Activated CD4-positive, alpha-beta T cell treated with anti-CD3 and anti-CD28 coated beads, Interleukin-2, Interleukin-6, amounts not matched to agents 100 ng/mL and 50 ng/mL, durations not matched to agents 16 hours and 8 hours (primary cell): ENCODE data around the gene ERCC4.

Experiments used
- DNase-seq: peaks from one replicate; pipeline ENCODE4 v3.0.0-alpha.2; 2020

ERCC4 gene

DNA sequence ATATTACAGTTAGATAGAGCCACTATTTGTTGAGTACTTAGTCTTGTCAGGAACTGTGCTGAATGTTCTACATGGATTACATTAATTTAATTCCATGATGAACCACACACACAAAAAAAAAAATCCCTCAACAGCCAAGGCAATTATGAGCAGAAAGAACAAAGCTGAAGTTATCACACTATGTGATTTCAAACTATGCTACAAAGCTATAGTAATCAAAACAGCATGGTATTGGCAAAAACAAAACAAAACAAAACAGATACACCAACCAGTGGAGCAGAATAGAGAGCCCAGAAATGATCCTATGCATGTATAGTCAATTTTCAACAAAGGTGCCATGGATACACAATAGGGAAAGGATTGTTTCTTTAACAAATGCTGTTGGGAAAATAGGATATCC lies 8.1 kb upstream of the ERCC4 start:
- DNase-seq = no peak

GRCh38 chr16:13912891-13913290 lies 7.1 kb upstream of the ERCC4 start:
- DNase-seq = no peak

DNA sequence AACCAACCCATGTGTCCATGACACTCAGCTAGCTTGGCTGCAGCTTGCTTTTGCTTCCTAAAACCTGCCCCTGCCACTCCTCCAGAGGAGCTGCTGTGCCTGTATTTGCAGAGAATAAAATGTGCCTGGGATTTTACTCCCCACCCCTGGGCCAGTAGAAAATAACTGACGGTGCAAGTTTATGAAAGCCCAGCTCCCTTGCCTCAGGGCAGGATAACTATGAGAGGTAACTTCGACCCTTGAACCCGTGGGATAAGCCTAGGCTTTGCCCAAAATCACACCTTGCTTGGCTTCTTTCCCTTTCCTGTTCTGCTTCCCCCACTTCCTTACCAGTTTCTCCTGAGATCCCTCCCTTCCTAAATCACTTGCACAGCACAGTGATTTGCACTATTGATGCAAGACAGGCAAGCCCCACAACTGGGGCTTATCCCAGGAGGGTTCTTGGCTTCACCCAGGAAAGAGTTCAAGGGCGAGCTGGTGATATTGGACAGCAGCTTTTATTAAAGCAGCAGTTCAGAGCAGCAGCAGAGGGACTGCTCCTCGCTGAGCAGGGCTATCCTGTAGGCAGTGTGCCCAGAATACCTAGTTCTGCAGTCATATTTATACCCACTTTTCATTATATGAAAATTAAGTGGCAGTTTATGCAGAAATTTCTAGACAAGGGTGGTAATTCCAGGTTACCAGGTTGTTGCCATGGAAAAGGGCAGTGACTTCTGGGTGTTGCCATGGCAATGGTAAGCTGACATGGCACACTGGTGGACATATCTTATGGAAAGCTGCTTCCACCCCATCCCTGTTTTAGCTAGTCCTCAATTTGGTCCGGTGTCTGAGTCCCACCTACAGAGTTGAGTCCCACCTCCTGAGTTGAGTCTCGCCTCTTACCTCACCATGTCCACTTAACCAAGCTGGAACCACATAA lies 6.3 kb upstream of the ERCC4 start:
- DNase-seq = no peak

DNA sequence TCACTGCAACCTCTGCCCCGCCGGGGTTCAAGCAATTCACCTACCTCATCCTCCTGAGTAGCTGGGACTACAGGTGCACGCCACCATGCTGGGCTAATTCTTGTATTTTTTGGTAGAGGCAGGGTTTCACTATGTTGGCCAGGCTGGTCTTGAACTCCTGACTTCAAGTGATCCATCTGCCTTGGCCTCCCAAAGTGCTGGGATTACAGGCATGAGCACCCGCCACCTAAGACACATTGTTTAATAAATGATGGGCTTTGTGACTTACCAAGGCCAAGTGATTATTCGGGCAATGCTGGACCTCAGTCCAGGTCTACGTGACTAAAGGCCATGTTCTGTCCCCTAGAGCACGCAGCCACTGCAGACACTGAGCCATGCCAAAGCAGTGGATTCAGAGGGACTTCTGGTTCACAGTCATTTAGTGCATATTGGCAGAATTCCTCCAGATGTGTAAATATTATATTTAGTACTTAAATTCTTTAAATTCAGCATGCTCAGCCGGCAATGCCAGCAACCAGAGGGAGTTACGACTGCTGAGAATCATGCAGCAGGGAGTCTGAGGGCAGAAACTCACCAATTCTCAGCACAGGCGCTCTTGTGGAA lies 4.8 kb upstream of the ERCC4 start:
- DNase-seq = no peak

DNA sequence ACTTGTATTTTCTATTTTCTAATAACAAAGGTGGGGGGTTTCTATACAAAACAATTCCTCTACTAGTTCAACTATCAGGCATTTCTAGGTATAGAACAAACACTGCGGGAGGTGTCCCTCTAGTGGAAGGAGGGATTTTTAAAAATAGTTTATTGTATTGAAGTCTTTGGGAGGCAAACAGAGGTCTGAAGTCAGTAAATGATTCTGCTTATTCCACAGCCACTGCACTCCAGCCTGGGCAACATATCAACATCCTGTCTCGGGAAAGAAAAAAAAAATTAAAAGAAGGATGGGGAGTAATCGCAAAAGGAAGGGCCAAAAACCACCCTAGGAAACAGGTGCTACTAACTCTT lies 648 bp upstream of the ERCC4 start:
- peak; percentile 42 for DNase-seq

GRCh38 chr16:13920510-13920818 lies 510 bp downstream of the ERCC4 start:
- DNase-seq = no peak

DNA sequence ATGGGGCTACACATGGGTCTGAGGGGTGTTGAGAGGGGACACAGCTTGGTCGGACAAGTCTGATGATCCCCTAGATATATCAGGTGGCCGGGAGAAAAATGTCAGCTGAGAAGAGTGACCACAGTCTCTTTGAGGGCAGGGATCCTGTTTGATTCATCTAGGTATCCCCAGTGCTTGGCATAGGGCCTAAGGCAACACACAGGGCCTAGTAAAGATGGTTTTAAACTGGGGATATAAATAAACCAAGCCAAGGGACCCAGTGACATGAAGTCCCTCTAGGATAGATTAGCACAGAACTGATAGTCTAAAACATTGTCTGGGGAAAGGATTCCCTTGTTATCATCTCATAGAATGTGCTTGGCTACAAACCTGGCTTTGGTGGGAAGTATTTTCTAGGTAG lies 1.4 kb downstream of the ERCC4 start:
- DNase-seq = no peak

DNA sequence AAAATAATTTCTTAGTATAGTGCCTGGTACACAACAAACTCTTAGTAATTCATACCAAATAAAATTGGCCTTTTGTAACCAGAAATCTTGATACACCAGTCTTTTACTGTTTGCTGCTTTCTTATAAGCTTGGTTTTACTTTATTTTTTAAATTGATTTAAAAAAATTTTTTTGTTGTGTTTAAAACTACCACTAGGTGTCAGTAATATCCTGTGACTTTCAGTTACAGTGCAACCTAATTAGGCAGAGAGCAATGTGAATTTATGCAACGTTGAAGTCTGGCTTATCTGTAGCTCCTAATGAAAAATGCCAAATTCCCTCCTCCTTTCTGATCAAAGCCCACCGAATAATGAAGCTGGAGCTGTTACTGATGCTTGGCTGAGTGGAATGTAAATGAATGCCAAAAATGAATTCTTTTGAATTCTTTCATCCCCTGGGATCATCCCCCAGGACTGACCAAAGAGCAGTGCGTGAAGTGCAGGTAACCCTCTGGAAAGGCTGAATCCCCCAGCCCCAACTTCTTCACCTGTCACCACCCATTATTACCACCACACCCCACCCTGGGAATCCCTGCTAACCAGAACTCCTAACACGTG lies 3.8 kb downstream of the ERCC4 start:
- peak; percentile 46 for DNase-seq

DNA sequence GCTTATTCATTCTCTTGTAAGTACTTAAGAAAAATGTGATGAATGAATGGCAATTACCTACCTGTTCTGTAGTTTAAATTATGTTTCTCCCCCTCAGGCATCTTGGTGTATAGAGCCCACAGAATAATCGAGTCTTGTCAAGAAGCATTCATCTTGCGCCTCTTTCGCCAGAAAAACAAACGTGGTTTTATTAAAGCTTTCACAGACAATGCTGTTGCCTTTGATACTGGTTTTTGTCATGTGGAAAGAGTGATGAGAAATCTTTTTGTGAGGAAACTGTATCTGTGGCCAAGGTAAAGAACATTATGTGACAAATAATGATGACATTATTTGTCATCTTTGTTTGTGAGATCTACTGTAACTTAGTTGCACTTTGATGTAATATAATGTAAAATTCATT lies 6.5 kb downstream of the ERCC4 start:
- no peak for DNase-seq

DNA sequence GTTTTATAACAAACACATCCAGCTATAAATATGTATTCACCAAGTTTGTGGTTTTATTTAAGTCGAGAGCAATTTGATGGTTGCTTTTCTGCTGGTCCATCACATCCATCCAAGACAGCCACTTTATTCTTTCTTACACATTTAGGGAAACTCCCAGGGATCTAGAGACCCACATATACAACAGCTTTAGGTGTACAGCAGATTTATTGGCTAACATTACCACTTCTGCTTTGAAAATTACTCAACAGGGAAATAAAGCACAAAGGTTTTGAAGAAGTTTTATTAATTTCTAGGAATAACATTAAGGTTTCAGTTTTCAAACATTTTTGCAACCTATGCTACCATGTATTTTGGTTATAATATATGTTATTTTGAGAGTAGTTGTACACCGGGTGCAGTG lies 6.9 kb downstream of the ERCC4 start:
- DNase-seq = no peak

DNA sequence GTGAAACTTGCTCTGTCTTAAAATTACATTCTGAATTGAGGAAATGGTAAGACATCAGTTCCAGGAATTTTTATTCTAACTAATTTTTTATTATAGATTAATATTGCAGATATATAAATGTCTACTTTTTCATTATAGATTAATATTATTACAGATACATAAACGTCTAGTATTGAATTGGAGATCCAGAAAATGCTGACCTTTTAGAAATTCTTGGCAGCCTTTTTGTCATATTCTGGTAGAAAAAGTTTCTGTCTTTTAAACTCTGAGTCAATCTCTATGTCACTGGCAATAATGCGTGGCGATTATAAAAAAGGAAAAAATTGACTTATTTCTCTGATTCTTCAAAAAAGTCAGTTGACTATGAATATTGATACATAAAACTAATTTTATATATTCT lies 8.7 kb downstream of the ERCC4 start:
- no peak for DNase-seq

DNA sequence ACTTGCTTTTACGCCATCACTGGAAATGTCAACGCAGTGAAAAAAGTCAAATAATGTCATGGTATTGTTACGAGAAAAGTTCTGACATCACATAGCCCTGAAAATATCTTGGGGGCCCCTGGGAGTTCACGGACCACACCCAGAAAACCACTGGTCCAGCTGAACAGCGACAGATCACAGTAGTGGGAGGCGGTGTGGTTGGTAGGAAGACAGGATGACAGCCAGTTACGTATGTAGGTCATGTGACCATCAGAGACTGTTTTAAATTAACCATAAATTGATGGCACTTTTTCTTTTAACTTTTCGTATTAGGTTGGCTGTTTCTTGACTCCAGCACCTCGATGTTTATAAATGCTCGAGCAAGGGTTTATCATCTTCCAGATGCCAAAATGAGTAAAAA lies 11.9 kb downstream of the ERCC4 start:
- DNase-seq = no peak

- DNase-seq = peak; percentile 19
Measured at GRCh38 chr16:13935408-13935807, 15.5 kb downstream of the ERCC4 start.

GRCh38 chr16:13936155-13936554 lies 16.2 kb downstream of the ERCC4 start:
- no peak for DNase-seq

GRCh38 chr16:13936596-13937081 lies 16.7 kb downstream of the ERCC4 start:
- no peak for DNase-seq

- DNase-seq = no peak
Measured at GRCh38 chr16:13937411-13937810, 17.5 kb downstream of the ERCC4 start.

GRCh38 chr16:13938480-13938879 lies 18.5 kb downstream of the ERCC4 start:
- no peak for DNase-seq

DNA sequence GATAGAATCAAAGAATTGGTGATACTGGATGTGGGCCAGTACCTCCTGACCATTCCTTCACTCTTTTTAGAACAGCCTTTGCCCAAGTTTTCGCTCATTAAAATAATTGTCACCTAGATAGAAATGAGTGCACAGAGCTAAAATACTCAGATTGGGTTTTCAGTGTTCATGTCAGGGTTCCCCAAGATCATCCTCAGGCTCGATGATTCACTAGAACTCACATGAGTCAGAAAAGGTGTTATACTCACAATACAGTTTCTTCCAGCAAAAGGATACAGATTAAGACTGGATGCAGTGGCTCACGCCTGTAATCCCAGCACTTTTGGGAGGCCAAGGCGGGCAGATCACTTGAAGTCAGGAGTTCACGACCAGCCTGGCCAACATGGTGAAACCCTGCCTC lies 19.9 kb downstream of the ERCC4 start:
- peak; percentile 9 for DNase-seq

GRCh38 chr16:13940397-13940933 lies 20.5 kb downstream of the ERCC4 start:
- DNase-seq = no peak

- DNase-seq = no peak
Measured at GRCh38 chr16:13944816-13945215, 24.9 kb downstream of the ERCC4 start.

- DNase-seq = no peak
Measured at GRCh38 chr16:13945744-13946485, 26.0 kb downstream of the ERCC4 start.

- no peak for DNase-seq
Measured at GRCh38 chr16:13948086-13948485, 28.1 kb downstream of the ERCC4 start.

DNA sequence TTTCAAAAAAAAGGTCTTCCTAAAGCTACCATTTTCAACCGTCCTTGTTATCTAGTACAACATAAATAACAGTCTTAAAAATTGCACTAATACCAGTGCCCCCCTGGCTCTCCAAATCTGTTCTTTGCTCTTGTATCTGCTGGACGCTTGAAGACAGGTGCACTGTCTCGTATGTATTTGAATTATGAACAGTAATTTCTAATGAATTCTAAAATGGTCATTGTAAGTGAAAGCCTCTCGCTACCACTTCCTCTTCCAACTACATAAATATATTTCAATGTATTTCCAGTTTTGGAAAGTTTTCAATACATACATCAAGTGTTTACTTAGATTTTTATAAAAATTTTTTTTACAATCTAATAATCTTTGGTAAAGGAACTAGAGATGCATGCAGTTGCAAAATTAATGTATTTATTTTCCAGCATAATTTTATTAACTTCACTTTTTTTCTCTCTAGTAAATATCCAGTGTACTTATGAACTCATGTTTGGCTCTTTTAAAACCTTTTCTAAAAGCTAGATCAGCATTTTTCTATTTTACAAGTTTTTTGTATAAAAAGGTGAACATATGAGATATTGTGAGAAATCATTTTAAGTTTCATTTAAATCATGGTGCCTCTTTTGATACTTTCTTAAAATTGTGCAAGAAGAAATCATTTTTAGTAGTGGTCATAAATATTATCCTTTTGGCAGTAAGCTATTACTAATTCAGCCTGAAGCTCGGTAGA lies 31.0 kb downstream of the ERCC4 start:
- no peak for DNase-seq
